HEK293 (cell line): ENCODE data around the gene AARSD1.
A peak's percentile ranks its signal among the peaks of the same experiment; 100 is the strongest.
"Not testable (repeated sequence)": the region's sequence is repeated elsewhere in the genome, so short reads cannot be mapped to it uniquely, and the experiment has no call there.

ENCODE experiments used
- CTCF ChIA-PET: fragments of 350-600 bp; formaldehyde crosslinking; extraction: SDS; loops from one replicate; lab custom pipeline; 2021; ENCODE audit warnings: antibody characterized with exemption; lab: Yijun Ruan, JAX
- POLR2A ChIA-PET: fragments of 300-600 bp; formaldehyde crosslinking; extraction: SDS; loops from one replicate; lab custom pipeline; 2020; ENCODE audit warnings: antibody characterized with exemption, inconsistent platforms; lab: Yijun Ruan, JAX
- H3K27ac ChIP-seq: fragments of 200-500 bp; sonication (Bioruptor generic); 2 replicates; pipeline ENCODE4 v1.5.1; 2014; ENCODE audit warnings: low read depth, low read length, control low read depth, inconsistent platforms; ENCODE audit errors: extremely low read depth
- H3K36me3 ChIP-seq, 2 experiments: fragments of 200-500 bp in 1 of 2; sonication (Bioruptor generic) in 1 of 2; 1 replicate in 1 of 2; 2 replicates in 1 of 2; pipeline ENCODE4 v1.5.1; 2014 to 2017; ENCODE audit warnings: inconsistent platforms in 2 of 2, low read length in 2 of 2; ENCODE audit not compliant: control insufficient read depth in 2 of 2, insufficient read depth in 1 of 2
- H3K4me1 ChIP-seq: fragments of 200-500 bp; sonication (Bioruptor generic); 2 replicates; pipeline ENCODE4 v1.5.1; 2014; ENCODE audit warnings: mild to moderate bottlenecking, low read length, inconsistent platforms; ENCODE audit not compliant: control insufficient read depth, insufficient read depth
- H3K4me3 ChIP-seq: 2 replicates; pipeline ENCODE4 v1.5.1; 2011; ENCODE audit warnings: low read depth, mild to moderate bottlenecking, control low read depth, low read length, moderate library complexity
- H3K9me3 ChIP-seq: fragments of 200-500 bp; sonication (Bioruptor generic); 2 replicates; pipeline ENCODE4 v1.5.1; 2014; ENCODE audit warnings: low read depth, low read length, inconsistent platforms; ENCODE audit not compliant: control insufficient read depth, insufficient read depth
- GLIS1 ChIP-seq: fragments of 450-650 bp; formaldehyde crosslinking; IDR thresholded peaks from 2 replicates; pipeline ENCODE4 v1.5.1; 2016; ENCODE audit warnings: missing biosample characterization, missing genetic modification characterization
- KLF1 ChIP-seq: fragments of 450-650 bp; formaldehyde crosslinking; IDR thresholded peaks from 2 replicates; pipeline ENCODE4 v1.5.1; 2016; ENCODE audit warnings: missing biosample characterization, missing genetic modification characterization
- KLF8 ChIP-seq: fragments of 450-650 bp; formaldehyde crosslinking; IDR thresholded peaks from 2 replicates; pipeline ENCODE4 v1.5.1; 2016; ENCODE audit warnings: missing biosample characterization, missing genetic modification characterization
- MEIS1 ChIP-seq: sonication (generic); formaldehyde crosslinking; IDR thresholded peaks from 2 replicates; pipeline ENCODE4 v1.8.1; 2022; ENCODE audit warnings: missing genetic modification reagents, mild to moderate bottlenecking, borderline replicate concordance
- OSR2 ChIP-seq: fragments of 450-650 bp; formaldehyde crosslinking; IDR thresholded peaks from 2 replicates; pipeline ENCODE4 v1.5.1; 2016; ENCODE audit warnings: missing biosample characterization, missing genetic modification characterization
- PATZ1 ChIP-seq: fragments of 450-650 bp; formaldehyde crosslinking; IDR thresholded peaks from 2 replicates; pipeline ENCODE4 v1.5.1; 2016; ENCODE audit warnings: missing biosample characterization, missing genetic modification characterization
- SALL2 ChIP-seq: fragments of 450-650 bp; formaldehyde crosslinking; IDR thresholded peaks from 2 replicates; pipeline ENCODE4 v1.5.0; 2017; ENCODE audit warnings: missing biosample characterization, mild to moderate bottlenecking, missing genetic modification characterization, borderline replicate concordance
- ZBTB17 ChIP-seq: fragments of 450-650 bp; formaldehyde crosslinking; IDR thresholded peaks from 2 replicates; pipeline ENCODE4 v1.5.1; 2016; ENCODE audit warnings: missing biosample characterization, missing genetic modification characterization
- ZBTB21 ChIP-seq: fragments of 450-650 bp; formaldehyde crosslinking; IDR thresholded peaks from 2 replicates; pipeline ENCODE4 v1.5.1; 2017; ENCODE audit warnings: missing biosample characterization, missing genetic modification characterization
- ZNF10 ChIP-seq: fragments of 450-650 bp; formaldehyde crosslinking; IDR thresholded peaks from 2 replicates; pipeline ENCODE4 v1.5.1; 2017; ENCODE audit warnings: missing biosample characterization, missing genetic modification characterization
- ZNF138 ChIP-seq: fragments of 450-650 bp; formaldehyde crosslinking; IDR thresholded peaks from 2 replicates; pipeline ENCODE4 v1.5.1; 2016; ENCODE audit warnings: missing biosample characterization, missing genetic modification characterization, borderline replicate concordance
- ZNF23 ChIP-seq: fragments of 450-650 bp; formaldehyde crosslinking; IDR thresholded peaks from 2 replicates; pipeline ENCODE4 v1.5.1; 2016; ENCODE audit warnings: missing biosample characterization, missing genetic modification characterization, borderline replicate concordance
- ZNF302 ChIP-seq: fragments of 450-650 bp; formaldehyde crosslinking; IDR thresholded peaks from 2 replicates; pipeline ENCODE4 v1.5.1; 2016; ENCODE audit warnings: missing biosample characterization, missing genetic modification characterization, low read depth
- ZNF335 ChIP-seq: fragments of 450-650 bp; formaldehyde crosslinking; conservative IDR thresholded peaks from 2 replicates; pipeline ENCODE4 v1.5.1; 2016; ENCODE audit warnings: missing biosample characterization, missing genetic modification characterization
- ZNF394 ChIP-seq: fragments of 450-650 bp; formaldehyde crosslinking; IDR thresholded peaks from 2 replicates; pipeline ENCODE4 v1.5.1; 2016; ENCODE audit warnings: missing biosample characterization, missing genetic modification characterization, mild to moderate bottlenecking, moderate library complexity, borderline replicate concordance
- ZNF404 ChIP-seq: fragments of 450-650 bp; formaldehyde crosslinking; IDR thresholded peaks from 2 replicates; pipeline ENCODE4 v1.5.1; 2017; ENCODE audit warnings: missing biosample characterization, missing genetic modification characterization
- ZNF76 ChIP-seq: fragments of 450-650 bp; formaldehyde crosslinking; IDR thresholded peaks from 2 replicates; pipeline ENCODE4; 2016; ENCODE audit warnings: low read depth, missing biosample characterization, missing genetic modification characterization, borderline replicate concordance
- ZNF792 ChIP-seq: fragments of 450-650 bp; formaldehyde crosslinking; IDR thresholded peaks from 2 replicates; pipeline ENCODE4 v1.5.1; 2016; ENCODE audit warnings: missing biosample characterization, missing genetic modification characterization
- ZNF837 ChIP-seq: fragments of 450-650 bp; formaldehyde crosslinking; IDR thresholded peaks from 2 replicates; pipeline ENCODE4 v1.5.1; 2016; ENCODE audit warnings: missing biosample characterization, missing genetic modification characterization
- TF ChIP-seq, protein P1 (sequence below): fragments of 450-650 bp; formaldehyde crosslinking; IDR thresholded peaks from 2 replicates; pipeline ENCODE4 v1.5.1; 2017; ENCODE audit warnings: missing biosample characterization, missing genetic modification characterization
- TF ChIP-seq, protein P2 (sequence below): fragments of 450-650 bp; formaldehyde crosslinking; IDR thresholded peaks from 2 replicates; pipeline ENCODE4 v1.5.1; 2016; ENCODE audit warnings: missing biosample characterization, missing genetic modification characterization
- TF ChIP-seq, protein P3 (sequence below): fragments of 450-650 bp; formaldehyde crosslinking; IDR thresholded peaks from 2 replicates; pipeline ENCODE4 v1.5.1; 2016; ENCODE audit warnings: missing biosample characterization, missing genetic modification characterization

AARSD1 gene

DNA sequence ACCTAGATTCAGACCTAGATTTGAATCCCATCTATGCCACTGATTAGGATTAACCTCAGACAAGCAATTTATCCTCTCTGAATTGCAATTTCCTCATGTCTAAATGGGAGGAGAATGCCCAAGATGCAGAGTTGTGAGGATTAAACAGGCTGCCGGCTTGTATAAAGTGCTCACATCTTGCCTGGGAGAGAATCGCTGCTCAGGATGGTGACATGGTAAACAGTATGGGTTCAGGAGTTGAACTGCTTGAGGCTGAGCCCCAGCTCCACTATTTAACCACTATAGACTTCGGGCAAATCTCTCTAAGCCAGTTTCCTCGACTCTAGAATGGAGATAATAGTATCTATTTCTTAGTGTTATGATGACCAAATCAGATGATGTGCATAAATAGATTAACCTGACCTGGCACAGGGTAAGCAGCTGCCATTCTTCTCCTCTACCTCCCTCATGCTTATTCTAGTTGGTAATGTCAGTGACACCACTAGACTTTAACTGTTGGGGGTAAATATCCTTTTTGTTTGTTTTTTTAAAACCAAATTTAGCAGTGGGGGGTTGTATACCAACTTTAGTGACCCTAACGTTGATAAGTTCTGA is 33.2 kb upstream of the AARSD1 start:
- peaks cover 12% of the 10 kb centered on the region for H3K4me1 ChIP-seq
- no peaks in the 10 kb centered on the region for H3K9me3 ChIP-seq
- H3K36me3 ChIP-seq, result peaks cover 43 to 55% of the 10 kb centered on the region in 2 experiments
- peak overlapping the region; percentile 51 for H3K27ac ChIP-seq
- TF ChIP-seq SALL2 (tag by site-specific recombination), result no peak
- no peak for TF ChIP-seq ZNF23
- peak; percentile 85 for TF ChIP-seq ZBTB17 (tag by site-specific recombination)
- TF ChIP-seq, protein P1, sequence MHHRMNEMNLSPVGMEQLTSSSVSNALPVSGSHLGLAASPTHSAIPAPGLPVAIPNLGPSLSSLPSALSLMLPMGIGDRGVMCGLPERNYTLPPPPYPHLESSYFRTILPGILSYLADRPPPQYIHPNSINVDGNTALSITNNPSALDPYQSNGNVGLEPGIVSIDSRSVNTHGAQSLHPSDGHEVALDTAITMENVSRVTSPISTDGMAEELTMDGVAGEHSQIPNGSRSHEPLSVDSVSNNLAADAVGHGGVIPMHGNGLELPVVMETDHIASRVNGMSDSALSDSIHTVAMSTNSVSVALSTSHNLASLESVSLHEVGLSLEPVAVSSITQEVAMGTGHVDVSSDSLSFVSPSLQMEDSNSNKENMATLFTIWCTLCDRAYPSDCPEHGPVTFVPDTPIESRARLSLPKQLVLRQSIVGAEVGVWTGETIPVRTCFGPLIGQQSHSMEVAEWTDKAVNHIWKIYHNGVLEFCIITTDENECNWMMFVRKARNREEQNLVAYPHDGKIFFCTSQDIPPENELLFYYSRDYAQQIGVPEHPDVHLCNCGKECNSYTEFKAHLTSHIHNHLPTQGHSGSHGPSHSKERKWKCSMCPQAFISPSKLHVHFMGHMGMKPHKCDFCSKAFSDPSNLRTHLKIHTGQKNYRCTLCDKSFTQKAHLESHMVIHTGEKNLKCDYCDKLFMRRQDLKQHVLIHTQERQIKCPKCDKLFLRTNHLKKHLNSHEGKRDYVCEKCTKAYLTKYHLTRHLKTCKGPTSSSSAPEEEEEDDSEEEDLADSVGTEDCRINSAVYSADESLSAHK (tag by site-specific recombination), result no peak
- no peak for TF ChIP-seq PATZ1 (tag by site-specific recombination)
- no peak for TF ChIP-seq ZNF404 (tag by site-specific recombination)
- TF ChIP-seq ZNF76 (tag by site-specific recombination), result no peak
- TF ChIP-seq ZNF10 (tag by site-specific recombination), result peak; percentile 87
- TF ChIP-seq, protein P2, sequence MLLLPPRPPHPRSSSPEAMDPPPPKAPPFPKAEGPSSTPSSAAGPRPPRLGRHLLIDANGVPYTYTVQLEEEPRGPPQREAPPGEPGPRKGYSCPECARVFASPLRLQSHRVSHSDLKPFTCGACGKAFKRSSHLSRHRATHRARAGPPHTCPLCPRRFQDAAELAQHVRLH, result no peak
- no peak for TF ChIP-seq ZNF394 (tag by site-specific recombination)
- TF ChIP-seq ZNF302, result no peak
- CTCF ChIA-PET, result interaction anchor here (0.5 to 2.5 kb wide), 32 partner anchors 9 to 573 kb away, joined by 3 to 18 read pairs (median 4); partner anchors contain the start of genes AARSD1, AOC2, ARL4D and IFI35
- peak overlapping the region; percentile 13 for H3K4me3 ChIP-seq
- POLR2A ChIA-PET, result interaction anchor here (0.6 to 3.4 kb wide), 56 partner anchors 10 to 1186 kb away, joined by 3 to 36 read pairs (median 6); partner anchors contain the start of genes AARSD1, AOC2, AOC3 and ARL4D

GRCh38 chr17:42993913-42994312 is 29.7 kb upstream of the AARSD1 start:
- H3K4me1 ChIP-seq, CTCF ChIA-PET, H3K27ac ChIP-seq, H3K4me3 ChIP-seq, H3K9me3 ChIP-seq: not testable (repeated sequence)
- H3K36me3 ChIP-seq, result peaks cover 35 to 55% of the 10 kb centered on the region in 2 experiments
- TF ChIP-seq KLF1, result peak; percentile 93
- POLR2A ChIA-PET, result interaction anchor here (0.6 kb wide), 1 partner anchor 212 kb away, joined by 4 read pairs; no protein-coding TSS in a partner anchor

DNA sequence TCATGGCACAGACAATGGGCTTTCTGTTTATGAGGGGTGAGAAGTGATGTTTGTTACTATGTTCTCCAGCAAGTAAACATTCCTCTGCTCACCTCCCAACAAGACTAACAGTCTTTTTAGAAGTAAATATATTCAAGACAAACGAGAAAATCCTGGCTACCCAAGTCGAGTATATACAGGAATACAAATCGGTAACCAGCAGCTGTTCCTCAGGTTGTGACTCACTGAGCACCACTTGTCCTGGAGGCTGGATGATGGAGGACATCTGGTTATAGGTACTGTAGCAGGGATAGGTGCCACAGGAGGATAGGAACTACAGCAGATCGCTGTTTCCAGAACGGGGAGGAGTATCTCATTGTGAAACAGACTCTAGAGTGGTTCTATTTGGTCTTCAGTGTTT is 28.6 kb upstream of the AARSD1 start:
- Histone ChIP-seq H3K9me3 (no peaks in the 10 kb centered on the region), H3K4me3 (no peak overlapping the region), H3K36me3 (peaks cover 45 to 61% of the 10 kb centered on the region in 2 experiments), H3K4me1 (peaks cover 5% of the 10 kb centered on the region), H3K27ac (no peak overlapping the region)
- ChIA-PET POLR2A (interaction anchor here (0.6 kb wide), 2 partner anchors 29 to 34 kb away, joined by 4 to 6 read pairs; no protein-coding TSS in a partner anchor), CTCF (no interaction called here)
- TF ChIP-seq ZNF76 (tag by site-specific recombination) (no peak), ZNF335 (tag by site-specific recombination) (no peak), KLF8 (tag by site-specific recombination) (no peak), GLIS1 (tag by site-specific recombination) (no peak), MEIS1 (CRISPR knock-in tag) (no peak), OSR2 (tag by site-specific recombination) (no peak), ZNF138 (tag by site-specific recombination) (no peak), ZNF837 (no peak), ZBTB21 (no peak), ZNF792 (tag by site-specific recombination) (no peak)
- TF ChIP-seq, protein P3, sequence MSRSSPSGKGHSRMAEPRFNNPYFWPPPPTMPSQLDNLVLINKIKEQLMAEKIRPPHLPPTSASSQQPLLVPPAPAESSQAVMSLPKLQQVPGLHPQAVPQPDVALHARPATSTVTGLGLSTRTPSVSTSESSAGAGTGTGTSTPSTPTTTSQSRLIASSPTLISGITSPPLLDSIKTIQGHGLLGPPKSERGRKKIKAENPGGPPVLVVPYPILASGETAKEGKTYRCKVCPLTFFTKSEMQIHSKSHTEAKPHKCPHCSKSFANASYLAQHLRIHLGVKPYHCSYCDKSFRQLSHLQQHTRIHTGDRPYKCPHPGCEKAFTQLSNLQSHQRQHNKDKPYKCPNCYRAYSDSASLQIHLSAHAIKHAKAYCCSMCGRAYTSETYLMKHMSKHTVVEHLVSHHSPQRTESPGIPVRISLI, result no peak
